Hematopoietic multipotent progenitor cell treated with erythropoietin and hydrocortisone succinate and interleukin-3 and kit ligand, for 8 days (in vitro differentiated cells): Measurements from ENCODE around the gene DET1.
"Not testable (repeated sequence)": the region's sequence is repeated elsewhere in the genome, so short reads cannot be mapped to it uniquely, and the experiment has no call there.

ENCODE experiments used
- DNase-seq: peaks from one replicate; pipeline ENCODE4 v3.0.0-alpha.2; 2015

DET1 gene

DNA sequence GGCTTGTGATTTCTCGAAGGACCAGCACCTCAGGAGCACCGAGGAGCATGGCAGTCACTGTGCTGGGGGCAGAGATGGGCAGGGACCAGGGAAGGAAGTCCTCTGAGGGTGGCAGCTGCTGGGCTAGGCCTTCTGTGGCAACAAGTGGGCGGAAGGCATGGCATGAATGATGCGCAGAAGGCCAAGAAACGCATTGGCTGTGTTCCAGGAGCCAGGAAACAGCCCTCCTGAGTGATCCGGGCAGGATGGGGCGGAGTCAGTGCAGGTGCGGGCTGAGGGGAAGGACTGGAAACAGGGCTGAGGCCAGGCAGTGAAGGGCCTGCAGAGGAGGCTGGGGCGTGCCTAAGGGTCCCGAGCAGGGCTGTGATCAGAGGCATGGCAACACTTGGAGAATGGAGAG, 55.3 kb downstream of the DET1 start:
- DNase-seq: no peak

DNA sequence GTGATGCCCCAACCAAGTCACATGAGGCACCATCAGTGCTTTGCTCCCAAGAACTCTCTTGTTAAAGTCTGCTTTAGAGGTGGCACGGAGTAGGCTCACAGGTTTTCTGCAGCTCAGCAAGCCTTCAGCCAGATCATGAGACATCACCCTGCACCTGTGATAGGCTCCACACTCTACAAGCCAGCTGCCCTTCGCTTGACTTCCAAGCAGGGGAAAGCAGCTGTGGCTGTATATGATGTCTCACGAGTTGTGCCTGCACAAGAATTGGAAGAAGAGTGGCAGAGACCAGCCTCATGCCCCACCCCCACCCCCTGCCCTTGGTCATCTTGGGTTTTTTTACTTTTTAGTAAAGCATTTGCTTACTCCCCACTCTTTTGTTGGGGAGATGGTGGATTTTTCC, 56.4 kb downstream of the DET1 start:
- no peak for DNase-seq

DNA sequence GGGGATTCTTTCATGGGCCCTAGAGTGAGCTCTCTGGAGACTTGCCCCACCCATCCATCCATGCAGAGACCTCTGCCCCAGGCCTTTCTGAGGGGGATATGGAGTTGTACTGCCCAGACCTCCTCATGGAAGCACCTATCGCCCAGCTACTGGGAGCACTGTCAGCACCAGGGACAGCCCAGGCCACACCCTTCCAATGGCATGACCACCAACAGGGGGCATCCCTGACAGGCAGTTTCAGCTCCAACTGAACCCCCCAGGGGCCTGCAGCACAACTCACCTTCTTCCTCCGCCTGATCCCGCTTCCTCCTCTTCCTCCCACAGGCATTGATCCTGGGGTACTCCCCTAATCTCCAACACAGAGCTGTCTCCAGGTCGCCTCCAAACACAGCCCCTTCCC, 57.2 kb downstream of the DET1 start:
- no peak for DNase-seq

DNA sequence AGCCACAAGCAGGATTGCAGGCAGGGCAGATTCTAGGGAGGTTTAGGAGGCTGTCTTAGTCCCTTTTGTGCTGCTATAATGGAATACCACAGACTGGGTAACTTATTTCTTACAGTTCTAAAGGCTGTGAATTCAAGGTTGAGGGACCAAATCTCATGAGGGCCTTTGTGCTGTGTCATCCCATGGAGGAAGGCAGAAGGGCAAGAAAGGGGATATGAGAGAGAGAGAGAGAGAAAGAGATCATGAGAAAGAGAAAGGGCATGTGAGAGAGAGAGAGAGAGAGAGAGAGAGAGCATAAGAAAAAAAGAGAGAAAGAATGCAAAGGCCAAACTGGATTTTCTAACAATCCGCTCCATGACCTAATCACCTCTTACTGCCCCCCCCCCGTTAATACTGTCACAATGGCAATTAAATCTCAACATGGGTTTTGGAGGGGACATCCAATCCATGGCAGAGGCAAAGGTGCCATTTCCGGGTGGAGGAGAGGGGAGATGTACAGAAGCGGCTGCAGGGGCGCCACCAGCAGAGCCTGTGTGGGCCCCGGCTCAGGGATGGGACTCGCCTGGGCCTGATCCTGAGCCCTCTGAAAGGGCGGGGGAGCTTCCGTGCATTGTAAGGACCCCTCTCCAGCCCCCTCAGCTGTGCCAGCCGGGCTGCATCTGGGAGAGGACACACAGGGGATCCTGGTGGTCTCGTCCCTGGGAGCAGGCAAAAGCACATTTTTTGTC, 58.5 kb downstream of the DET1 start:
- DNase-seq: no peak

DNA sequence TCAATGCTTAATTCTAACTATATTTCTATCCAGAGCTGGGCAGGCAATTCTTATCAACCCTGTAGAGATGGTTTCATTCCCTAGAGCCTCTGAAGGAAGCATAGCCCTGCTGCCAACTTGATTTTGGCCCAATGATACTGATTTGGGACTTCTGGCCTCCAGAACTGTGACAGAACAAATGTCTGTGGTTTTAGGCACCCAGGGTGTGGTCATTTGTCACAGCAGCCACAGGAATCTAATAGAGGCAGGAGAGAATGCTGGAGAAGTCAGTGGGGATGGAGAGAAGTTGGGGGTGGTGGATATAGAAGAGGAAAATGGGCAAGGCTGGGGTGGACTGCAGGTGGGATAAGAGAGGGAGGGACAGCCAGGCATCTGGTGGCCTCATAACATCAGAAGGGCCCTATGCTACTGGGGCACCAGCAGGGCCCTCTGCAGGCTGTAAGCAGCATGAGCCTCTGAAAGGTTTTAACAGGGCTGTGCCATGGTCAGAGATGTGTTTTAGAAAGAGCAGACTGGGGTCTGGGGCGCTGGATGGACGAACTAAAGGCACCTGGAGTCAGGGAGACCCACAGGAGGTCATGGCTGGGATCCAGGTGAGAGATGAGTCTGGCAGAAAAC, 59.2 kb downstream of the DET1 start:
- no peak for DNase-seq

DNA sequence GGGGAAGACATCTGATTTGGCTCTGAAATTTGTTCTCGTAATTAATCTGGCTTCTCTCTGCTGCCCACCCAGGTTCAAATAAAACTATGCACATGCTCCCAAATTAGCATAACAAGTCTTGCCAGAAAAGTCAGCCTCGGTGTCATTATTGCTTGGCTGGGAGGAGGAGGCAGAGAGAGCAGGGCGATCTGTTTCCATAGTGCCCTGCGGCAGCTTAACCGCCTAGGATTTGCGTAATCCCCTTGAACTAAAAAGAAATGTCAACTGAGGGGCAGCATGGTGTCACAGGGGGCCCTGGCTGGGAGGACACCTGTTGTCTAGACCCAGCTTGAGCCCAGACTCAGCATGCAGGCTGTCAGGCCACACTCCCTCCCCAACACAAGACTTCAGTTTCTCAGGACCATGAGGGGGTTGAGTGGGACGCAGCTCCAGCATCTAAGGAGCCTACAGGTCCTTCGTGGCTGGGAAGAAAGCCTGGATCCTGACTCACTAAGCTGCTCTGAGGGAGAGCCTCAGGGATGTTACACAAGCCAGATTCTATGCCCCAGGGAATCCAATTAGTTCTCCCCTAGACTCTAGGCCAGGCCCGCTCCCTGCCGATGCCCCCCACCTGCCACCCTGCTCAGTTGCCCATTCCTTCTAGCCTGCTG, 61.7 kb downstream of the DET1 start:
- no peak for DNase-seq

DNA sequence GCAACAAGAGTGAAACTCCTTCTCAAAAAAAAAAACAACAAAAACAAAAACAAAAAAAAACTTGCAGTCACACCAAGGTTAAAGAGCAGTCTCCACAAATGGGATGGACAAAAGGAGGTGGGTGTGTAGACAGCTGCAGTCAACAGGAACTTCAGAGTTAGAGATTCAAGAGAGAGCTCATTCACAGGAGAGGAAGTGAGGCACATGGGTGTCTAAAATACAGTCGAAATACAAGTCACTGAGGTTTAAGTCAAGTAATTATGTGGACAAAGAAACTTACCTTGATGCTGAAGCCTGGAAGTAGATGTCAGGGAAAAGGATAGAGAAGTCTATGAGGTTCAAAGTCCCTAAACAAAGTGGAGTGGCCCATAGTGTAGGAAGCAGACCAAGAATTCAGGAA, 64.2 kb downstream of the DET1 start:
- DNase-seq: no peak

DNA sequence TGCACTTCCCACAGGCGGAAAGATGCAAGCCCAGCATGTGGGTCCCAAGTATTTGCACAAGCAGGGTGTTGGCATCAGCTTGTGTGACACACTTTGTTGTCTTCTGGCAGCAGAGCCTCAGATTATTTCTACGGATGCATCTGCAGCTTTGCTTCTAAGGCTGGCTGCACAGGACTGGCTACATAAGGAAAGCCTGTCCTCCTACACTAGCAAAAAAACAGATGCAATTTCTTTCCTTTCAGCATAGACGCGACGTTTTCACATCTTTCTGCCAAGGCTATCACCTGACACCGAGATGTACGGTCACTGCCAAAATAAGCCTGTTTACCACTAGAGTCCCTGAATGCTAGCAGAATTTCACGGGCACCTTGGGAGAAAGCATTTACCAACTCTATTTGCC, 65.5 kb downstream of the DET1 start:
- no peak for DNase-seq

DNA sequence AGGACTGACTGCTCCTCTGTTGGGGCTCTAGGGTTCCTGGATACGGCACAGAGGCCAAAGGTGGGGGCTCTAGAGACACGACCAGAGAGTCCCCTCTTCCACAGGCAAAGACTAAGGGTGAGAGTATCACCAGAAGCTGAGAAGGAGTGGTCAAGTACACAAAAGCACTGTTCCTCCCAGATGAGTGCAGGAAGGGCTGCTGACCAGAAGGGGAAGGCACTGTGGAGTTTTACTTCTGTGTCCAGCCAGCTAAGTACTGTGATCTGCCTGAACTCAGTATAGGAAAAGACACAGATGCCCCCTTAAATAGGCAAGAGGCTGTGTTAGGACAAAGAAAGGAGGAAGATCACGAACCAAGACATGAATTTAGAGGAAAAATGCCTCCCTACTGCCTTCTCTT, 67.3 kb downstream of the DET1 start:
- no peak for DNase-seq

DNA sequence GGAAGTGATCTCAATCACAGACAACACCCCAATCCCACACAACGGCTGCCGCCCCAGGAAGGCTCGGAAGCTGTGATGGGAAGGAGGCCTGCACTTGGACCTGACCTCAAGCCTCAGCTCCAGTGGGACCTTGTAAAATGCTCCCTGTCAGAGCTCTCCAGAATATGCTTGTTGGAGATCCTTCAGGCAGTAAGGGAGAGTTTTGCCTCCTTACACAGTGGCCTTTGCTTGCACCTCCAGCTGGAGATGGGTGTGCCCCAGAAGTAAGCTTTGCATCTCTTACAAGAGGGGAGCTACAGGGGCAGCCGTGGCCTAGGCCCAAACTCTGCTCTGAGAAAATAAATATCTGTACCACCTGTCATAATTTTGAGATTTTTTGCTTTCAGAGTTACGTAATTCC, 68.6 kb downstream of the DET1 start:
- DNase-seq: no peak

DNA sequence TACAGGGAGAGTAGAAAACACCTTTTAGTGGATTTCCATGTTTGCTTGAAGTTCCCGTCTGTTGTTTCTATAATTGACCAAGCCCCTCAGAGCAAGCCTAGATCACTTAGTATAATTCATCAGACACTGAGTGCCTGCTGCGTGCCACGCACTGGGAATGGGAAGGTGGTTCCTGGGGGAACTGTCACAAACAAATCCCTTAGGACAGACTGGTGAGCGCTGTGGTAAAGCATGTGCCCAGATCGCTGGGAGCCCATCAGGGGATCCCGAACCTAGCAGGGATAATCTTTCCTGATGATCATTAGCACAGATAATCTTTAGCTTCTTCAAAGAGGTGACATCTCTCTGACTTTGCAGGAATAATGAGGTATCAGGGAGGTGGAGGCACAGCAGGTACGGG, 69.4 kb downstream of the DET1 start:
- DNase-seq: no peak

DNA sequence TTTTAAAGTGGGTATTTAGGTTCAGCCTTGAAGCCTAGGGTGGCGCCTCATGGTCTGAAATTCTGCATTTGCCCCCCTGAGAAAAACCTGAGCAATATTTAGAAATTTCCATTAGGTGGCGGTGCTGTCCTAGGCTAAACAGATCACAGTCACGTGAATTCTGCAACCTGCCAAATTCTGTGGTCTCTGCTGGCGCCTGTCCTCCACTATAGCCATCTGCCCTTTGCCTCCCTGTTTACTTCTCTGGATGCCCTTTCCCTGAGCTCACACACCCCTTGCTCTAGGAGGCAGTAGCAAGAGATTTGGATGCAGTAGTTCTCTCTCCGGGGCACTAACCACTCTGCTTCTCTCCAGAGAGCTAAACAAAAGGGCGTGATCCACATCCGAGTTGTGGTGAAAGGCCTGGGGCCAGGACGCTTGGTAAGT, 69.8 kb downstream of the DET1 start:
- peak; percentile 71 for DNase-seq

DNA sequence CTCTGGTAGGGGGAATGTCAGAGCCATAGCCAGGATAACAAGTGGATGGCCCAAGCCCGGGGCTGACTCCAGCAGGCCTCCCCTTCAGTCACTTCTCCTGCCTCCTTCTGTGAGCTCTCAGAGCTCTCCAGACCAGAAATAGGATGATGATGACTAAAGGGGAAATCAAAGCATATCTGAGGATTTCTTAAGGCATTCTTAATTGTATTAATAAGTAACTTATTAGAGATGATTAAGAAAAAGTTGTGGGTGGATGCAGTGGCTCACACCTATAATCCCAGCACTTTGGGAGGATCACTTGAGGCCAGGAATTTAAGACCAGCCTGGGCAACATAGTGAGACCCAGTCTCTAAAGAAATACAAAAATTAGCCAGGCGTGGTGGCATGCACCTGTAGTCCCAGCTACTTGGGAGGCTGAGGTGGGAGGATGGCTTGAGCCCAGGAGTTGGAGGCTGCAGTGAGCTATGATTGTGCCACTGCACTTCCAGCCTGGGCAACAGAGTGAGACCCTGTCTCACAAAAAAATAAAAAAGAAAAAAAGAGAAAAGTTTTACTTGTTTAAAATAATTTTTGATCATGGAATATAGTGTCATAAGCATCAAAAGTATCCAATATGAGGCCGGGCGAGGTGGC, 72.7 kb downstream of the DET1 start:
- DNase-seq: not testable (repeated sequence)

DNA sequence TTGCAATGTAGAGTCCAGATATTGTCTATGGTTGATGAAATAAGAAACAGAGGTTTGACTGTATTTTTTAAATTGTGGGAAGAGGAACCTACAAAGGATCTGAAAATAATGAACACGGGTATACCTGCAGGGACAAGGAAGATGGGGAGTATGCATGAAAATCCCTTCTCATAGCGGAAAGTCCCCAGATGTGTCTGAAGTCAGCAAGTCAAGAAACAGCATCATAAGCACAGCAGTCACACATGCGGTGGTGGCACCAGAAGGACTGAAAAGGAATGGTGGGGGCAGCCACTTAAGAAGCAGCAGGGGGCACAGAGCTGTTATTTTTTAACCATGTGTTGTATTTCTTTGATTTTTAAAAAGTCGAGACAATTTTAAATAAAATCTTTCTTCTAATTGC, 74.3 kb downstream of the DET1 start:
- DNase-seq: no peak

DNA sequence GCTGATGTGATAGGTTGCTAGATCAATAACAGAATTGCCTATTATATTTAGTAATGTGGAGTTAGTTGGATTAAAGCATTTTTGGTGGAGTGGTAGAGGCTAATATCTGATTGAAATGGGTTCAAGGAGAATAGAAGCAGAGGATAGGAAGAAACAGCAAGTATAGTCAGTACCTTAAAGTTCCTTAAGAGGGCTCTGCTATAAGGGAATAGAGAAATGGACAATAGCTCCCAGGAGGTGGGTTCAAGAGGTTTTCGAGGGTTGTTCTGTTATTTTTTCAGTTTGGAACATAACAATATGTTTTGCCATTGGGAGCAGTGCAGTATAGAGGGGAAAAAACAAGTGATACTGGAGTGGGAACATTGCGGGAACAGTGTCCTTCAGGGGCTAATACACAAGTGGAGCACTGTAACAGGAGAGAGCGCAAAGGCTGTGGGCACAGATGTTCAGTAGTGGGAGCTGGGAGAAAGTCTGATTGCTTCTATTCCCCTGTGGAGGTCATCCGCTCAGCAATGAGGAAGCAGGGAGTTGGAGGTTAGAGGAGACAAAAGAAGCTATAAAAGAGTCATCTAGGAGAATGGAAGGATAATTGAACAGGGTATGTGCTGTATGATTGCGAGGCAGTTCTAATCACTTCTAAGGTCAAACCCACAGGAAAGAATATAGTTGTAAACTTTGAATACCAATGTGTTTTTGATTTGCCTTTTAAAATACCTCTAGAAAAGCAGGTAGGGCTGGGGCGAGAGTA, 75.7 kb downstream of the DET1 start:
- DNase-seq: no peak

DNA sequence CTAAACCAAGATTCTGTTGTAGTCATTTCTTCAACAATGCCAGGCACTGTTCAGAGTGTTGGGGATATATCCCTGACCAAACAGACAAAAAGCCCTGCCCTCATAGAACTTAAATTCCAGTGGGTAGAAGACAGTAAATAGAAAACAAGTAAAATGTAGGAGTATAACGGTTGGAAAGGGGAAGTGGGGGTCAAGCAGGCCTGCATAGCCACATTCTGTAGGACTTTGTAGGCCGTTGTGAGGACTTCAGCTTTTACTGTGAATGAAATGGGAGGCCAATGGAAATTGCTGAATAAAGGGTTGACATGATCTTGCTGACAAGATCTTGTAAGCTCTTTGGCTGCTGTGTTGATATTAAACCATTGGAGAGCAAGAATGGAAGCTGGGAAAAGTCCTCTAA, 77.2 kb downstream of the DET1 start:
- no peak for DNase-seq

DNA sequence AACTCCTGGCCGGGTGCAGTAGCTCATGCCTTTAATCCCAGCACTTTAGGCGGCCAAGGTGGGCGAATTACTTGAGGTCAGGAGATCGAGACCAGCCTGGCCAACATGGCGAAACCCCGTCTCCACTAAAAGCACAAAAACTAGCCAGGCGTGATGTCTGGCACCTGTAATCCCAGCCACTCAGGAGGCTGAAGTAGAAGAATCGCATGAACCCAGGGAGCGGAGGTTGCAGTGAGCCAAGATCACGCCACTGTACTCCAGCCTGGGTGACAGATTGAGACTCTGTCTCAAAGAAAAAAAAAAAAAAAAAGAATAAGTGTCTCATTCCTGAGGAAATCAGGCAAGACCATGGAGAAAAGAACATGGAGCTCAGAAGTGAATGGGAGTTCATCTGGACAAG, 77.8 kb downstream of the DET1 start:
- DNase-seq: not testable (repeated sequence)

DNA sequence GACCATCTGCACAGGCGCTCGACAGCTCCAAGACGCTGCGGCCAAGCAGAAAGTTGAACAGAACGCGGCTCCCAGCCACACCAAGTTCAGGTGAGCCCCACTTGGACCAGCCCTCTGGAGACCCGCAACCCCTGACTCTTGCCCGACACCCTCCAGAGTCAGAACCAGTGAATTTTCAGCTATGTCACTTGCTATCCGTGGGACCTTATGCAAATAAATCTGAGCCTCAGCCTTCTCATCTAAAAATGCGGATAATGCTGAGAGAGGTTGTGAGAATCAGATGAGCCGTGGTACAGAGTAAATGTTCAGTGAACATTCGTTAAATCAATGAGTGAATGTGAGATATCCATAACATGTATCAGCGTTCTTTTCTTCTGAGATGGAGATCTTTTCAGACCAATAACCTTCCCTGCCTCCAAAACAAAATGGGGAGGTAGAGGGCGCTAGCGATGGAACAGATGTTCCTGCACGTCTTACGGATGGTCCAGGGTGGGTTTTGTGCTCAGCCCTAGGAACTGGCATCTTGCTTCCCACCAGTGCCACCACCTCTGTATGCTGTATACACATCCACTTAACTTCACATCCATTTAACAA, 78.4 kb downstream of the DET1 start:
- DNase-seq: peak; percentile 39

DNA sequence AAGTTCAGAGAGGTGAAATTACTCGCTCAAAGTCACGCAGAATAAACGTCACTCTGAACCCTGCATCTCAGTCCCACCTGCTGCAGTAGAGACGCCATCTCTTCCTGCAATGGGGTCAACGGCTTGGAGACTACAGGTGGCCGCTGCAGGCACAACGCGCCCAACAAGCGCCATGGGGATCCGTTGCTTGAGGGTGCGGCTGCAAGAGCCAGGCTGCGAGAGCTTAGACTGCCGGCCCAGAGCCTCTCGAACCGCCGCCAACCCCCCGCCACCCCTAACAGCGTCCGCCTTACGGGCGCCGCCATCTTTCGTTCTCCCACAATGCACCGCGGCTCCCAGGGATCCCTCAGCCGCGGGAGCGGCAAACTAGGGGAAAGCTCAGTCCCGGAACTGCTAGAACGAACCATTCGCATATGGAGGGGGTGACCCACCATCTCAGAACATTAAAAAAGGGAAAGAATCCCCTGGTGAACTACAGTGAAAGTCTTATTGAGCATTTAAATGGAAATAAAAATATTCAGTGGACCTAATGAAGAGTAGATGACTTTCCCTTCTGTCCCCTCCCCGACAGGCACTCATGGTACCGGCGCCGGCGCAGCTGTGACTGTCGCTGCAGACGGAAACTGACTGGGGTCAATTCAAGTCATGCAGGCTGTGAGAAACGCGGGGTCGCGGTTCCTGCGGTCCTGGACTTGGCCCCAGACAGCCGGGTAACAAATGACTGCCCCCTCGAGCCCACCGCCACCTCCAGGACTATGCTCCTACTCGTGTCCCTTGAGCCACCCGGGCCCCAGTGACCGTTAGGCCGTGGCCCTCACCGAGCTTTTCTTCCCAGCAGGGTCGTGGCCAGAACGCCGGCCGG, 79.2 kb downstream of the DET1 start, which contains the start of the genes MRPL46 and MRPS11:
Gene MRPL46 (minus strand): TSS at position 316 of the 862 bp plus-strand sequence. CDS start 11 bp downstream, at position 305.
Gene MRPS11 (plus strand): TSS at position 636 of the 862 bp plus-strand sequence. CDS start 10 bp downstream, at position 646.
- DNase-seq: peak; percentile 93

DNA sequence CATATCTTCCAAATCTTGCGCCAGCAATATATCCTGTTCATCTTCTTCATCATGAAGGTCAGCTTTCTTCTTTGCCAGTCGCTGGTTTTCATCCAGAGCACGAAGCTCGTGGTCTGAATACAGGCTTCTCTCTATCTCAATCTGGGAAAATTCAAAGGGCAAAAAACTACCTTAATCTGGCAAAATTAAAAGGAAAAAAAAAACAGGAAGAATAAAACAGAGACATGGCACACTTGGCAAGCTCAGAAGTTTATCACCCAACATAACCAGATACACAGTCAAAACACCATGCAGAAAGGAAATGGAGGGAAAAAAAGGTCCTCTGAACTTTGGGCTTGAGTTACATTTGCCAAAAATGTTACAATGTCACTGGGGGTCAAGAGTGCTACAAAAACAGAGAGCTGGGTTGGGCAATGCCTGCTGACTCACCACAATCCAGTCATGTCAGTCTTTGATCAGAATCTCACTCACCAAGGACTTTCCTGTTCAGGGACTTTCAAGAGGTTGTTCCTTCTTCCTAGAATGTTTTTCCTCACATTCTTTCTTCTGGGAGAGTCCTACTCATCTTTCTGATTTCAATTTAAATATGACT, 80.8 kb downstream of the DET1 start:
- peak; percentile 44 for DNase-seq
